ENCODE measurements around the gene TSPAN32.

The TSPAN32 gene

DNA sequence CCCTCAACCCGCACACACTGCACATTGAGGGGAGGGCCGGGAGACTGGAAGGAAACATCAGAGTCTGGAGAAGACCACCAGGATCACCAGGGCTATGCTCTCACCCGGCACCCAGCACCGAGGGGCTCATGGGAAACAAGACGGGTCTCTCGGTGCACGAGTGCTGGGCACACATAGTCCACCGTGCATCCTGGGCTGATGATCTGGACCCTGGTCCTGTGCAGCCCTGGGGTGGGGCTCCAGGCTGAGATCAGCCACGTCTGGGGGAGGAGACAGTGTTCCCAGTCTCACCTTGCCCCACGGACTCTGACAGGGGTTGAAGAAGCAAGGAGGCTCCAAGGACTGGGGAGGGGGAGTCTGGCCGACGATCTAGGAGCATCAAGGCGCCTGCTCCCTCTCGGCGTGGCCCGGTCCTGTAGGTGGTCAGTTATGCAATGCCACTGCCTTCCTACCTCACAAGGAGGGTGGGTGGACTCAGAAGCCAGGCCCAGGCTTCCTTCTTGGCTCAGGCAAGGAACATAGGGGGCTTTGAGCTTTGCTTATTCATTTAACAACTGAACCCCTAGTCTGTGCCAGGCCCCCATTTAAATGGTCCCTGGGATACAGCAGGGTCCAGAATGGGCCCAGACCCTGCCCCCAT, 63.9 kb downstream of the TSPAN32 start:
- Histone ChIP-seq H4K20me1 (ENCODE audit: insufficient read depth, low read length) (no peaks in the 10 kb centered on the region), H3K36me3 (replicated peaks; ENCODE audit: low read depth, low read length) (no peaks in the 10 kb centered on the region), H3K27ac (ENCODE audit: low read length) (no peak overlapping the region), H2AFZ (ENCODE audit: low read depth, low read length) (no peak overlapping the region), H3K4me2 (ENCODE audit: low read length) (no peak overlapping the region), H3K9me3 (ENCODE audit: insufficient read depth, low read length) (no peaks in the 10 kb centered on the region), H3K4me3 (ENCODE audit: low read length) (no peak overlapping the region), H3K4me1 (ENCODE audit: low read length) (no peaks in the 10 kb centered on the region), H3K9ac (ENCODE audit: low read length) (no peak overlapping the region), H3K27me3 (ENCODE audit: low read depth, low read length) (no peaks in the 10 kb centered on the region), H3K79me2 (ENCODE audit: low read length) (no peaks in the 10 kb centered on the region)
- TF ChIP-seq CTCF (IDR thresholded peaks at IDR 0.05; ENCODE audit: low read depth, low read length) (no peak), EZH2phosphoT487 (IDR thresholded peaks at IDR 0.05; ENCODE audit: low read depth) (no peak)

GRCh38 chr11:2366276-2366675, 64.5 kb downstream of the TSPAN32 start:
- no peaks in the 10 kb centered on the region for H3K27me3 ChIP-seq (ENCODE audit: low read depth, low read length)
- no peak overlapping the region for H3K9ac ChIP-seq (ENCODE audit: low read length)
- H3K4me3 ChIP-seq (ENCODE audit: low read length): no peak overlapping the region
- H3K4me1 ChIP-seq (ENCODE audit: low read length): no peaks in the 10 kb centered on the region
- H4K20me1 ChIP-seq (ENCODE audit: insufficient read depth, low read length): no peaks in the 10 kb centered on the region
- H3K79me2 ChIP-seq (ENCODE audit: low read length): no peaks in the 10 kb centered on the region
- TF ChIP-seq CTCF (IDR thresholded peaks at IDR 0.05; ENCODE audit: low read depth, low read length) (no peak), EZH2phosphoT487 (IDR thresholded peaks at IDR 0.05; ENCODE audit: low read depth) (no peak)
- H3K9me3 ChIP-seq (ENCODE audit: insufficient read depth, low read length): no peaks in the 10 kb centered on the region
- H3K27ac ChIP-seq (ENCODE audit: low read length): no peak overlapping the region
- H2AFZ ChIP-seq (ENCODE audit: low read depth, low read length): no peak overlapping the region
- no peaks in the 10 kb centered on the region for H3K36me3 ChIP-seq (replicated peaks; ENCODE audit: low read depth, low read length)
- H3K4me2 ChIP-seq (ENCODE audit: low read length): no peak overlapping the region

GRCh38 chr11:2366733-2367132, 64.9 kb downstream of the TSPAN32 start:
- H4K20me1 ChIP-seq (ENCODE audit: insufficient read depth, low read length): no peaks in the 10 kb centered on the region
- no peaks in the 10 kb centered on the region for H3K79me2 ChIP-seq (ENCODE audit: low read length)
- no peak overlapping the region for H3K4me3 ChIP-seq (ENCODE audit: low read length)
- H3K4me1 ChIP-seq (ENCODE audit: low read length): no peaks in the 10 kb centered on the region
- H2AFZ ChIP-seq (ENCODE audit: low read depth, low read length): no peak overlapping the region
- no peaks in the 10 kb centered on the region for H3K9me3 ChIP-seq (ENCODE audit: insufficient read depth, low read length)
- no peak for TF ChIP-seq CTCF (IDR thresholded peaks at IDR 0.05; ENCODE audit: low read depth, low read length)
- TF ChIP-seq EZH2phosphoT487 (IDR thresholded peaks at IDR 0.05; ENCODE audit: low read depth): no peak
- no peak overlapping the region for H3K9ac ChIP-seq (ENCODE audit: low read length)
- no peaks in the 10 kb centered on the region for H3K27me3 ChIP-seq (ENCODE audit: low read depth, low read length)
- no peaks in the 10 kb centered on the region for H3K36me3 ChIP-seq (replicated peaks; ENCODE audit: low read depth, low read length)
- no peak overlapping the region for H3K27ac ChIP-seq (ENCODE audit: low read length)
- no peak overlapping the region for H3K4me2 ChIP-seq (ENCODE audit: low read length)

GRCh38 chr11:2367266-2368160, 65.7 kb downstream of the TSPAN32 start:
- no peak overlapping the region for H3K9ac ChIP-seq (ENCODE audit: low read length)
- no peak overlapping the region for H2AFZ ChIP-seq (ENCODE audit: low read depth, low read length)
- H3K4me1 ChIP-seq (ENCODE audit: low read length): no peaks in the 10 kb centered on the region
- no peak overlapping the region for H3K4me2 ChIP-seq (ENCODE audit: low read length)
- TF ChIP-seq CTCF (IDR thresholded peaks at IDR 0.05; ENCODE audit: low read depth, low read length): no peak
- TF ChIP-seq EZH2phosphoT487 (IDR thresholded peaks at IDR 0.05; ENCODE audit: low read depth): no peak
- no peaks in the 10 kb centered on the region for H3K9me3 ChIP-seq (ENCODE audit: insufficient read depth, low read length)
- H3K36me3 ChIP-seq (replicated peaks; ENCODE audit: low read depth, low read length): no peaks in the 10 kb centered on the region
- H3K27me3 ChIP-seq (ENCODE audit: low read depth, low read length): no peaks in the 10 kb centered on the region
- H3K27ac ChIP-seq (ENCODE audit: low read length): no peak overlapping the region
- H3K4me3 ChIP-seq (ENCODE audit: low read length): no peak overlapping the region
- H4K20me1 ChIP-seq (ENCODE audit: insufficient read depth, low read length): no peaks in the 10 kb centered on the region
- H3K79me2 ChIP-seq (ENCODE audit: low read length): no peaks in the 10 kb centered on the region

All from OCI-LY3 (cell line).